PC-3 (cell line): ENCODE results near the gene VPS37B. TPM values are rescaled to one million over a fixed set of nuclear protein-coding genes. Genes with fewer than 3 reads are reported as not detected.

Source experiments
- ATAC-seq: fragments of 200-7000 bp; cut with Tn5 transposase; 2 replicates; pipeline ENCODE4 v1.9.1; 2020; ENCODE audit warnings: mild to moderate bottlenecking, moderate library complexity
- BruUV-seq: library from RNA; stranded (reverse); fragments of 400-500 nt; replicated peaks from 2 replicates; lab custom pipeline; 2021; lab: Mats Ljungman, UMichigan
- CTCF ChIA-PET: fragments of 300-600 bp; sonication (Branson Sonifier 250); formaldehyde crosslinking; loops from one replicate; lab custom pipeline; 2022; ENCODE audit warnings: antibody characterized with exemption; lab: Charles Lee
- POLR2A ChIA-PET: fragments of 300-600 bp; sonication (Branson Sonifier 250); formaldehyde crosslinking; loops from one replicate; lab custom pipeline; 2022; ENCODE audit warnings: antibody characterized with exemption; ENCODE audit not compliant: unreplicated experiment; lab: Charles Lee
- DNase-seq: peaks from one replicate; pipeline ENCODE4 v3.0.0-alpha.2; 2015
- H2AFZ ChIP-seq: fragments of 300-600 bp; sonication (generic); 2 replicates; pipeline ENCODE4 v1.6.0; 2016; ENCODE audit warnings: antibody characterized with exemption, low read length
- H3F3A ChIP-seq: fragments of 300-600 bp; sonication (generic); one replicate; pipeline ENCODE4 v1.6.0; 2017; ENCODE audit warnings: antibody characterized with exemption, low read length, control low read depth, mild to moderate bottlenecking; ENCODE audit not compliant: unreplicated experiment
- H3K27ac ChIP-seq: fragments of 300-600 bp; sonication (generic); 2 replicates; pipeline ENCODE4 v1.5.1; 2016; ENCODE audit warnings: mild to moderate bottlenecking, low read length
- H3K27me3 ChIP-seq: fragments of 300-600 bp; sonication (generic); 2 replicates; pipeline ENCODE4 v1.6.1; 2016; ENCODE audit warnings: low read length, mixed read lengths
- H3K36me3 ChIP-seq: fragments of 300-600 bp; sonication (generic); 2 replicates; pipeline ENCODE4 v1.6.1; 2016; ENCODE audit warnings: low read depth, mixed run types, low read length, mixed read lengths
- H3K4me1 ChIP-seq: fragments of 300-600 bp; sonication (generic); 2 replicates; pipeline ENCODE4 v1.5.1; 2016; ENCODE audit warnings: low read length; ENCODE audit not compliant: insufficient read depth
- H3K4me2 ChIP-seq: fragments of 300-600 bp; sonication (generic); 2 replicates; pipeline ENCODE4 v1.6.0; 2016; ENCODE audit warnings: low read length
- H3K4me3 ChIP-seq: fragments of 300-600 bp; sonication (generic); 2 replicates; pipeline ENCODE4 v1.5.1; 2016; ENCODE audit warnings: mild to moderate bottlenecking, low read length, mixed read lengths
- H3K79me2 ChIP-seq: fragments of 300-600 bp; sonication (generic); 2 replicates; pipeline ENCODE4 v1.6.1; 2017; ENCODE audit warnings: low read length, mixed read lengths
- H3K9ac ChIP-seq: fragments of 300-600 bp; sonication (generic); 2 replicates; pipeline ENCODE4 v1.6.0; 2016; ENCODE audit warnings: mild to moderate bottlenecking, low read length
- H3K9me2 ChIP-seq: fragments of 300-600 bp; sonication (generic); replicated peaks from 2 replicates; pipeline ENCODE4 v1.6.1; 2016; ENCODE audit warnings: mixed run types, low read length, mixed read lengths
- H3K9me3 ChIP-seq: fragments of 300-600 bp; sonication (generic); 2 replicates; pipeline ENCODE4 v1.6.1; 2016; ENCODE audit warnings: low read length, mixed read lengths
- H4K20me1 ChIP-seq: fragments of 300-600 bp; sonication (generic); 2 replicates; pipeline ENCODE4 v1.6.1; 2016; ENCODE audit warnings: low read length, mixed read lengths
- EZH2 ChIP-seq: fragments of 300-600 bp; sonication (generic); IDR thresholded peaks from one replicate; pipeline ENCODE4 v1.6.1; 2017; ENCODE audit warnings: antibody characterized with exemption, mild to moderate bottlenecking, low read length; ENCODE audit not compliant: unreplicated experiment
- EZH2phosphoT487 ChIP-seq: fragments of 300-600 bp; sonication (generic); IDR thresholded peaks from 2 replicates; pipeline ENCODE4 v1.6.1; 2018; ENCODE audit warnings: mild to moderate bottlenecking, antibody characterized with exemption, low read length, borderline replicate concordance
- intact Hi-C: fragments of 100-400 bp; cut with micrococcal nuclease; formaldehyde crosslinking; loops from 2 replicates; pipeline ENCODE4 v1.9.0; 2023
- total RNA-seq: library from RNA; depleted of rRNA; stranded (reverse); fragments of >200 nt; gene quantifications from 2 replicates; pipeline ENCODE4 v1.2.3, GENCODE V29; 2014
- TF ChIP-seq, protein P1 (sequence below): fragments of 300-600 bp; sonication (generic); conservative IDR thresholded peaks from 2 replicates; pipeline ENCODE4 v1.5.1; 2017; ENCODE audit warnings: antibody characterized with exemption, low read depth, mild to moderate bottlenecking, low read length

VPS37B gene
- total RNA-seq, 1 experiment from 2014 or later, result 74.3 TPM

- POLR2A ChIA-PET, result no interaction called here
- Histone ChIP-seq H3K4me3 (no peak overlapping the region), H4K20me1 (no peaks in the 10 kb centered on the region), H3K36me3 (peaks cover 41% of the 10 kb centered on the region), H3K9me2 (no peaks in the 10 kb centered on the region), H3K4me1 (no peaks in the 10 kb centered on the region), H2AFZ (no peak overlapping the region), H3K27ac (no peak overlapping the region), H3F3A (no peaks in the 10 kb centered on the region), H3K27me3 (no peaks in the 10 kb centered on the region), H3K79me2 (peaks cover 15% of the 10 kb centered on the region), H3K9me3 (no peaks in the 10 kb centered on the region), H3K9ac (no peak overlapping the region), H3K4me2 (no peak overlapping the region)
- intact Hi-C loops, result loop anchor here (5.0 kb wide), 1 partner anchor 32 kb away; the partner anchor contains the start of gene VPS37B
- BruUV-seq, result no TSS peak
- DNase-seq, result no peak
- TF ChIP-seq EZH2 (no peak), EZH2phosphoT487 (no peak)
- TF ChIP-seq, protein P1, sequence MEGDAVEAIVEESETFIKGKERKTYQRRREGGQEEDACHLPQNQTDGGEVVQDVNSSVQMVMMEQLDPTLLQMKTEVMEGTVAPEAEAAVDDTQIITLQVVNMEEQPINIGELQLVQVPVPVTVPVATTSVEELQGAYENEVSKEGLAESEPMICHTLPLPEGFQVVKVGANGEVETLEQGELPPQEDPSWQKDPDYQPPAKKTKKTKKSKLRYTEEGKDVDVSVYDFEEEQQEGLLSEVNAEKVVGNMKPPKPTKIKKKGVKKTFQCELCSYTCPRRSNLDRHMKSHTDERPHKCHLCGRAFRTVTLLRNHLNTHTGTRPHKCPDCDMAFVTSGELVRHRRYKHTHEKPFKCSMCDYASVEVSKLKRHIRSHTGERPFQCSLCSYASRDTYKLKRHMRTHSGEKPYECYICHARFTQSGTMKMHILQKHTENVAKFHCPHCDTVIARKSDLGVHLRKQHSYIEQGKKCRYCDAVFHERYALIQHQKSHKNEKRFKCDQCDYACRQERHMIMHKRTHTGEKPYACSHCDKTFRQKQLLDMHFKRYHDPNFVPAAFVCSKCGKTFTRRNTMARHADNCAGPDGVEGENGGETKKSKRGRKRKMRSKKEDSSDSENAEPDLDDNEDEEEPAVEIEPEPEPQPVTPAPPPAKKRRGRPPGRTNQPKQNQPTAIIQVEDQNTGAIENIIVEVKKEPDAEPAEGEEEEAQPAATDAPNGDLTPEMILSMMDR, result no peak
- no peak for ATAC-seq
- CTCF ChIA-PET, result interaction anchor here (0.8 kb wide), 1 partner anchor 71 kb away, joined by 4 read pairs; no protein-coding TSS in a partner anchor
Observed at GRCh38 chr12:122864894-122865253, 31.1 kb downstream of the VPS37B start.

DNA sequence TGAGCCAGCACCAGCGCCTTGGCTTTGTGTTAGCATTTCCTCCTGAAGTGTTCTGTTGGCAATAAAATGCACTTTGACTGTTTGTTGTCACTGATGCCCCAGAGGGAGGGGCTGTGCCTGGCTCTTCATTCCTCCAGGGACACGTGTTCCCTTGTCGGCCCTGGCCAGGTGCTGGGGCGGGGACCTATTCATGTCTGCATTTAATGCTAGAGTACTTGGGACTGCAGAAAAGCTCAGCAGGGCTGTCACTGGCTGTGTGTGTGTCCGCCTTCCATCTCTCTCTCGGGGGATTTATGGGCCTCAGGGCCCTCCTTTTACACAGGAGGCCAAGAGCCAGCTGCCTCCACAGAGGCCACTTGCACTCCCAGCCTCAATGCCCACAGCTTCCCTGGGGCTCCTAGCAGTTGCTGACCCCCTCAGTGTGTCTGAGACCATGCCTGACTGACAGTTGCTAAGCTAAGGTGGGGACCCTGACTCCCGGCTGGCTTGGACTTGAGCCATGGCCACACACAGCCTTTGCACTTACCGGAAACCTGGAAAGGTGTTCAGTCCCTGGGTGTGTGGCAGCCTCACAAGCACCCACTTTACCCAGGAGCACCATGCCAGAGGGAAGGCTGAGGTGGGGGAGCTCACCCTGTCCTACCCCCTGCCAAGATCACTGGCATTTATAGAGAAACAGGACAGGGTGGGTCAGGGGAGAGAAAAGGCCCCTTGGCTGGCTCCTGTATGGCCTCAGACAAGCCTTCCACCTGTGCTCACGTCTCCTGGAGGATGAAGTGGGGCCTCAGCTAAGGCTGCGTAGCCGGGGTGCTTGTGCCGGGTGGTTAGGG, 32.8 kb downstream of the VPS37B start:
- Histone ChIP-seq H3K27me3 (no peaks in the 10 kb centered on the region), H2AFZ (no peak overlapping the region), H3K4me2 (no peak overlapping the region), H3K9me2 (no peaks in the 10 kb centered on the region), H3K27ac (no peak overlapping the region), H3K9ac (no peak overlapping the region), H3K9me3 (no peaks in the 10 kb centered on the region), H3K36me3 (peaks cover 24% of the 10 kb centered on the region), H3F3A (no peaks in the 10 kb centered on the region), H4K20me1 (no peaks in the 10 kb centered on the region), H3K4me3 (no peak overlapping the region), H3K79me2 (no peaks in the 10 kb centered on the region; the same call in 1 of the 2 replicates), H3K4me1 (no peaks in the 10 kb centered on the region)
- no TSS peak for BruUV-seq
- ATAC-seq, result peak; percentile 35
- ChIA-PET POLR2A (no interaction called here), CTCF (no interaction called here)
- DNase-seq, result peak; percentile 39
- intact Hi-C loops, result loop anchor here (5.0 kb wide), 1 partner anchor 34 kb away; the partner anchor contains the start of gene VPS37B
- TF ChIP-seq EZH2phosphoT487 (no peak), EZH2 (no peak)
- TF ChIP-seq, protein P1, result no peak

- Histone ChIP-seq H3K79me2 (no peaks in the 10 kb centered on the region), H3K4me2 (no peak overlapping the region), H3K27ac (no peak overlapping the region), H3K9ac (no peak overlapping the region), H2AFZ (no peak overlapping the region), H3K36me3 (peaks cover 21% of the 10 kb centered on the region), H3F3A (no peaks in the 10 kb centered on the region), H3K4me3 (no peak overlapping the region), H3K4me1 (no peaks in the 10 kb centered on the region), H3K27me3 (no peaks in the 10 kb centered on the region), H3K9me3 (no peaks in the 10 kb centered on the region), H4K20me1 (no peaks in the 10 kb centered on the region), H3K9me2 (no peaks in the 10 kb centered on the region)
- DNase-seq, result no peak
- TSS peak; percentile 17 for BruUV-seq
- ChIA-PET CTCF (no interaction called here), POLR2A (no interaction called here)
- TF ChIP-seq, protein P1, result no peak
- TF ChIP-seq EZH2, result no peak
- intact Hi-C loops, result loop anchor here (5.0 kb wide), 1 partner anchor 35 kb away; the partner anchor contains the start of gene VPS37B
- ATAC-seq, result no peak
Observed at GRCh38 chr12:122862110-122862634, 33.8 kb downstream of the VPS37B start.
